Glomerular endothelial cell (primary cell): ENCODE measurements around the gene MAT2A. TPM values are rescaled to one million over a fixed set of nuclear protein-coding genes. Genes with fewer than 3 reads are reported as not detected.
A peak's percentile ranks its signal among the peaks of the same experiment; 100 is the strongest.
"Not testable (repeated sequence)": the region's sequence is repeated elsewhere in the genome, so short reads cannot be mapped to it uniquely, and the experiment has no call there.

Source experiments
- DNase-seq: peaks from one replicate; pipeline ENCODE4 v3.0.0-alpha.2; 2011; ENCODE audit warnings: low read depth, low spot score; ENCODE audit errors: extremely low read depth
- total RNA-seq: library from RNA; depleted of rRNA; stranded (reverse); fragments of >200 nt; gene quantifications from 2 replicates; pipeline ENCODE4 v1.2.3, GENCODE V29; 2015

Gene MAT2A
- total RNA-seq, 1 donor from 2014 or later, result 119 TPM

- DNase-seq, result no peak
These were observed 39.5 kb downstream of the MAT2A start for GRCh38 chr2:85578243-85579180.

GRCh38 chr2:85579266-85579935, 40.4 kb downstream of the MAT2A start:
- no peak for DNase-seq

- DNase-seq, result no peak
These were observed 41.2 kb downstream of the MAT2A start for GRCh38 chr2:85580206-85580605.

DNA sequence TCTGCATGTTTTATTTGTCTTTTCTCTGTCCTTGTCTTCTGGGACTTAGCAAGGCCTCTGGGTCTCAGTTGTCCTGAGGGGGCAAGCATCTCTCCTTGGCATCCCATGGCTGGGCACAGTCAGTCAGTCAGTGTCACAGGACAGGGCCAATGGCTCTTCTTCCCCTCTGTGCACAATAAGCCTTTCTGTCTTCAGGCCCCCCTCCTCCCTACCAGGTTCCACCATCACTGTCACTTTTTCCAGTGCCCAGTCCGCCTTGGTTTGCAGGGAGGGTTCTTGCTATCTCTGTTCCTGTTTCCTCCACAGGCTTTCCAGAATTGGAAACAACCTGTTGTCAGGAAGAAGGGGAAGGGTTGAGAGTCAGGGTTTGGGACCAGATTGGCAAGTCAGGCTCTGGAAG, 43.5 kb downstream of the MAT2A start:
- DNase-seq, result no peak

GRCh38 chr2:85583667-85584353, 44.8 kb downstream of the MAT2A start:
- DNase-seq, result no peak

- DNase-seq, result no peak
These were observed 45.4 kb downstream of the MAT2A start, which contains the start of gene VAMP5 for GRCh38 chr2:85584354-85584856. VAMP5 (plus strand) TSS chr2:85584431; CDS start chr2:85584491, 60 bp downstream.

- DNase-seq, result peak; percentile 70
These were observed 46.2 kb downstream of the MAT2A start for GRCh38 chr2:85584857-85585780.

GRCh38 chr2:85585781-85586105, 46.8 kb downstream of the MAT2A start:
- DNase-seq, result no peak

DNA sequence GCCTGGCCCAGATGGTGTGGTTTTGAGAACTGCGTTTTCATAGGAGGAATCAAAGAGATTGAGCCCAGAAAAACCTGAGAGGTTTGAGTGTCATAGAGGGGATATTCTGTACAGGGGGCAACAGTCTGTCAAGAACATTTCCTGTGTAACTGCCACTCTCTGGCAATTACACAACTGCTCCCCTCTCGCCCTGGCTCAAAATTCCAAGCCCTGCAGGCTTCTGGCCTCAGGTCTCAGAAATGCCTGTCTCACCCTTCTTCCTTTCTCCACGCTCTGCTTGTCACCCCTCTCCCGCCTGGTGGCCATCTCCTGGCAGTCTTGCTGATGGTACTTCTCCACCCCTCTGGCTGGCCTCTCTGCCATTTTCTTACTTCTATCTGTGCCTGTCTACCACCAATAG, 49.3 kb downstream of the MAT2A start:
- no peak for DNase-seq

GRCh38 chr2:85588645-85589044, 49.7 kb downstream of the MAT2A start:
- DNase-seq, result no peak

DNA sequence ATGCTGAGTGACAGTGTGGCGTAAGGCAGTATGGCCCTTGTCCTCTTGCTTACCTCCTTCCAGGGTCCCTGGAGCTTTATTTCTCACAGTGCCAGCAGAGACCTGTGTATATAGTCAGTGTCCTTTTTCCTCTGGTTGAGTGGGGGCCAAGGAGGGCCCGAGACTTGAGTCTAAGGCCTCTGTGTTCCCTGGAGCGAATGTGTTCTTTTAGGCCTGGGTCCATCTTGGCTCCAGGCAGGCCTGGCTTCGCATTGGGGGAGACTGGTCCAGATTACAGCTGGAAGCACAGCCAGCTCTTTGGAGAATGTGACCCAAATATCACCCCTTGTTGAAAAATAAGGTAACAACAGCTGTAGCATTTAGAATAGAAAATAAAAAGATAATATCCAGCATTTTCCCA, 50.2 kb downstream of the MAT2A start:
- no peak for DNase-seq

GRCh38 chr2:85589982-85590791, 51.2 kb downstream of the MAT2A start:
- no peak for DNase-seq

- no peak for DNase-seq
These were observed 52.0 kb downstream of the MAT2A start for GRCh38 chr2:85590950-85591349.

DNA sequence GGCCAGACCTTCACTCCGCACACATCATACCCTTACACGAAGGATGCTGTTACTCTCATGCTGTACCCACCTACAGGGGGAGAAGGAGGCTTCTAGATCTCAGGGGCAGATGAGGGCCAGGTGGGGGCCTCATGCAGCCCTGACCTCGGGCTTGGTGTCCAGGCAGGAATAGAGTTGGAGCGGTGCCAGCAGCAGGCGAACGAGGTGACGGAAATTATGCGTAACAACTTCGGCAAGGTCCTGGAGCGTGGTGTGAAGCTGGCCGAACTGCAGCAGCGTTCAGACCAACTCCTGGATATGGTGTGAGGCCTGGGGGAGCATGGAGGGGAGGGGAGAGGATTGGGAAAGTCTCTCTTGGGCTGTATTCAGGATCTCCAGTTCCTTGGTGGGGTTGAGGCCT, 52.6 kb downstream of the MAT2A start:
- no peak for DNase-seq

DNA sequence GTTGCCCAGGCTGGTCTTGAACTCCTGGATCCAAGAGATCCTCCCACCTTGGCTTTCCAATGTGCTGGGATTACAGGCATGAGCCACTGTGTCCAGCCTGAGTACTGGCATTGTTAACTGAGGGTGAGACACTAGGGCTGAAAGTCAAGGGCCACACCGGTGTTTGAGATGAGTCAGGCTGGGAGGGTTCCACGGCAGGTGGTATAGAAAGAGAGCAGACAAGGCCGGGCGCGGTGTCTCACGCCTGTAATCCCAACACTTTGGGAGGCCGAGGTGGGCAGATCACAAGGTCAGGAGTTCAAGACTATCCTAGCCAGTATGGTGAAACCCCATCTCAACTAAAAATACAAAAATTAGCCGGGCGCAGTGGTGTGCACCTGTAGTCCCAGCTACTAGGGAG, 53.3 kb downstream of the MAT2A start:
- not testable (repeated sequence) for DNase-seq

GRCh38 chr2:85593023-85593422, 54.1 kb downstream of the MAT2A start:
- no peak for DNase-seq
